Fibroblast of skin of left quadriceps (primary cell): Measurements from ENCODE around the gene DLG2.

Source experiments
- DNase-seq, 2 experiments: peaks; one replicate each; pipeline ENCODE4 v3.0.0-alpha.2; 2013; ENCODE audit warnings: low read depth in 2 of 2

The DLG2 gene

GRCh38 chr11:85558411-85558810 lies 68.7 kb downstream of the DLG2 start:
- DNase-seq: no peak

- DNase-seq: no peak
These were observed 75.3 kb downstream of the DLG2 start for GRCh38 chr11:85551881-85552280.

GRCh38 chr11:85541683-85542082 lies 85.5 kb downstream of the DLG2 start:
- DNase-seq: no peak

- DNase-seq: no peak
These were observed 86.4 kb downstream of the DLG2 start for GRCh38 chr11:85540635-85541205.

- DNase-seq: no peak
These were observed 87.0 kb downstream of the DLG2 start for GRCh38 chr11:85540181-85540580.

- no peak for DNase-seq
These were observed 87.4 kb downstream of the DLG2 start for GRCh38 chr11:85539740-85540139.

GRCh38 chr11:85539029-85539689 lies 88.0 kb downstream of the DLG2 start:
- DNase-seq: no peak

- no peak for DNase-seq
These were observed 90.7 kb downstream of the DLG2 start for GRCh38 chr11:85536438-85536837.

- no peak for DNase-seq
These were observed 92.3 kb downstream of the DLG2 start for GRCh38 chr11:85534806-85535205.

- DNase-seq: no peak
These were observed 95.8 kb downstream of the DLG2 start for GRCh38 chr11:85531191-85531897.

- DNase-seq: no peak
These were observed 96.5 kb downstream of the DLG2 start for GRCh38 chr11:85530634-85531033.

GRCh38 chr11:85526564-85526963 lies 100.6 kb downstream of the DLG2 start:
- no peak for DNase-seq

GRCh38 chr11:85525686-85526085 lies 101.5 kb downstream of the DLG2 start:
- no peak for DNase-seq

GRCh38 chr11:85517272-85517671 lies 109.9 kb downstream of the DLG2 start:
- DNase-seq: no peak

- no peak for DNase-seq
These were observed 131.2 kb downstream of the DLG2 start for GRCh38 chr11:85495918-85496317.

GRCh38 chr11:85494396-85494795 lies 132.7 kb downstream of the DLG2 start:
- no peak for DNase-seq

GRCh38 chr11:85485902-85486301 lies 141.2 kb downstream of the DLG2 start:
- no peak for DNase-seq

GRCh38 chr11:85483861-85484260 lies 143.3 kb downstream of the DLG2 start:
- DNase-seq: peak; percentile 0 to 1

- DNase-seq: no peak
These were observed 145.3 kb downstream of the DLG2 start for GRCh38 chr11:85481862-85482261.

- no peak for DNase-seq
These were observed 151.3 kb downstream of the DLG2 start for GRCh38 chr11:85475660-85476517.

GRCh38 chr11:85472953-85473352 lies 154.2 kb downstream of the DLG2 start:
- no peak for DNase-seq

GRCh38 chr11:85464283-85464682 lies 162.9 kb downstream of the DLG2 start:
- DNase-seq: no peak
